ENCODE results near the gene SH3GLB2. TPM values are rescaled to one million over a fixed set of nuclear protein-coding genes. Genes with fewer than 3 reads are reported as not detected.

The SH3GLB2 gene
- total and polyA plus RNA-seq, 2 experiments from 2014 or later: 85.4 to 124 TPM

- Histone ChIP-seq H3K9me3 (ENCODE audit: low read depth) (no peaks in the 10 kb centered on the region), H3K27me3 (no peaks in the 10 kb centered on the region), H3K4me2 (no peak overlapping the region), H3K36me3 (replicated peaks; ENCODE audit: insufficient read depth, low read depth) (no peaks in the 10 kb centered on the region), H3K4me1 (ENCODE audit: insufficient read depth) (peaks cover 16% of the 10 kb centered on the region), H3K27ac (no peak overlapping the region), H4K20me1 (ENCODE audit: insufficient read depth, poor library complexity, severe bottlenecking) (no peaks in the 10 kb centered on the region), H3K4me3 (no peak overlapping the region), H2AFZ (no peak overlapping the region), H3K79me2 (peaks cover 39% of the 10 kb centered on the region), H3K9me2 (replicated peaks; ENCODE audit: insufficient read depth) (no peaks in the 10 kb centered on the region)
- 91% methylated on average over 12 of the region's 12 CpGs for WGBS (ENCODE audit: low lambda C conversion rate, missing lambda C conversion rate)
- TF ChIP-seq EZH2 (IDR thresholded peaks at IDR 0.05; ENCODE audit: borderline replicate concordance) (no peak), CTCF (IDR thresholded peaks at IDR 0.05; ENCODE audit: poor library complexity) (no peak), EZH2phosphoT487 (IDR thresholded peaks at IDR 0.05; ENCODE audit: low read depth, severe bottlenecking, unreplicated experiment) (no peak)
- DNase-seq (ENCODE audit: low spot score): no peak
These were observed 12.0 kb upstream of the SH3GLB2 start for GRCh38 chr9:129040113-129040643.

- Histone ChIP-seq H3K79me2 (peaks cover 39% of the 10 kb centered on the region), H3K4me2 (peak overlapping the region; percentile 97), H3K27me3 (no peaks in the 10 kb centered on the region), H2AFZ (no peak overlapping the region), H3K4me3 (no peak overlapping the region), H3K9me2 (replicated peaks; ENCODE audit: insufficient read depth) (no peaks in the 10 kb centered on the region), H3K4me1 (ENCODE audit: insufficient read depth) (peaks cover 16% of the 10 kb centered on the region), H3K27ac (no peak overlapping the region), H4K20me1 (ENCODE audit: insufficient read depth, poor library complexity, severe bottlenecking) (no peaks in the 10 kb centered on the region), H3K36me3 (replicated peaks; ENCODE audit: insufficient read depth, low read depth) (no peaks in the 10 kb centered on the region), H3K9me3 (ENCODE audit: low read depth) (no peaks in the 10 kb centered on the region)
- no peak for DNase-seq (ENCODE audit: low spot score)
- 93% methylated on average over 8 of the region's 8 CpGs for WGBS (ENCODE audit: low lambda C conversion rate, missing lambda C conversion rate)
- TF ChIP-seq EZH2phosphoT487 (IDR thresholded peaks at IDR 0.05; ENCODE audit: low read depth, severe bottlenecking, unreplicated experiment) (no peak), EZH2 (IDR thresholded peaks at IDR 0.05; ENCODE audit: borderline replicate concordance) (no peak), CTCF (IDR thresholded peaks at IDR 0.05; ENCODE audit: poor library complexity) (no peak)
These were observed 10.2 kb upstream of the SH3GLB2 start for GRCh38 chr9:129038109-129038852.

GRCh38 chr9:129037767-129038098, 9.6 kb upstream of the SH3GLB2 start:
- TF ChIP-seq EZH2 (IDR thresholded peaks at IDR 0.05; ENCODE audit: borderline replicate concordance) (no peak), EZH2phosphoT487 (IDR thresholded peaks at IDR 0.05; ENCODE audit: low read depth, severe bottlenecking, unreplicated experiment) (no peak)
- H3K9me3 ChIP-seq (ENCODE audit: low read depth): no peaks in the 10 kb centered on the region
- H3K4me1 ChIP-seq (ENCODE audit: insufficient read depth): peaks cover 16% of the 10 kb centered on the region
- H3K4me3 ChIP-seq: no peak overlapping the region
- H3K36me3 ChIP-seq (replicated peaks; ENCODE audit: insufficient read depth, low read depth): no peaks in the 10 kb centered on the region
- no peak for DNase-seq (ENCODE audit: low spot score)
- H3K4me2 ChIP-seq: peak overlapping the region; percentile 97
- WGBS (ENCODE audit: low lambda C conversion rate, missing lambda C conversion rate): 81% methylated on average over 6 of the region's 6 CpGs
- no peaks in the 10 kb centered on the region for H3K9me2 ChIP-seq (replicated peaks; ENCODE audit: insufficient read depth)
- no peak overlapping the region for H2AFZ ChIP-seq
- no peak overlapping the region for H3K27ac ChIP-seq
- H3K79me2 ChIP-seq: peaks cover 39% of the 10 kb centered on the region
- no peaks in the 10 kb centered on the region for H3K27me3 ChIP-seq
- no peaks in the 10 kb centered on the region for H4K20me1 ChIP-seq (ENCODE audit: insufficient read depth, poor library complexity, severe bottlenecking)
